Hepatocyte (in vitro differentiated cells): ENCODE results near the gene CDK15. TPM values are rescaled to one million over a fixed set of nuclear protein-coding genes. Genes with fewer than 3 reads are reported as not detected.

Experiments
- DNase-seq: peaks from one replicate; pipeline ENCODE4 v3.0.0-alpha.2; 2016; ENCODE audit warnings: low spot score
- H2AFZ ChIP-seq: fragments of 200-600 bp; sonication (generic); 2 replicates; pipeline ENCODE4 v1.6.0; 2016; ENCODE audit warnings: antibody characterized with exemption, mild to moderate bottlenecking
- H3K27ac ChIP-seq: fragments of 200-600 bp; sonication (generic); 2 replicates; pipeline ENCODE4 v1.5.1; 2016; ENCODE audit warnings: mild to moderate bottlenecking
- H3K27me3 ChIP-seq: fragments of 200-600 bp; sonication (generic); 2 replicates; pipeline ENCODE4 v1.6.1; 2016
- H3K36me3 ChIP-seq: fragments of 200-600 bp; sonication (generic); replicated peaks from 2 replicates; pipeline ENCODE4 v1.5.1; 2016; ENCODE audit warnings: low read depth; ENCODE audit not compliant: insufficient read depth
- H3K4me1 ChIP-seq: fragments of 200-600 bp; sonication (generic); 2 replicates; pipeline ENCODE4 v1.5.1; 2016; ENCODE audit warnings: mild to moderate bottlenecking, moderate library complexity; ENCODE audit not compliant: insufficient read depth
- H3K4me2 ChIP-seq: fragments of 200-600 bp; sonication (generic); 2 replicates; pipeline ENCODE4 v1.6.0; 2016
- H3K4me3 ChIP-seq: fragments of 200-600 bp; sonication (generic); 2 replicates; pipeline ENCODE4 v1.5.1; 2016; ENCODE audit warnings: mild to moderate bottlenecking
- H3K79me2 ChIP-seq: fragments of 200-600 bp; sonication (generic); 2 replicates; pipeline ENCODE4 v1.6.0; 2017; ENCODE audit warnings: mild to moderate bottlenecking
- H3K9me2 ChIP-seq: fragments of 200-600 bp; sonication (generic); replicated peaks from 2 replicates; pipeline ENCODE4 v1.6.0; 2017; ENCODE audit warnings: mild to moderate bottlenecking; ENCODE audit not compliant: insufficient read depth
- H3K9me3 ChIP-seq: fragments of 200-600 bp; sonication (generic); 2 replicates; pipeline ENCODE4 v1.5.1; 2016; ENCODE audit warnings: low read depth, mild to moderate bottlenecking
- H4K20me1 ChIP-seq: fragments of 200-600 bp; sonication (generic); 2 replicates; pipeline ENCODE4 v1.6.0; 2016; ENCODE audit warnings: mild to moderate bottlenecking; ENCODE audit not compliant: insufficient read depth, poor library complexity, severe bottlenecking
- EZH2 ChIP-seq: fragments of 200-600 bp; sonication (generic); IDR thresholded peaks from 2 replicates; pipeline ENCODE4 v1.6.1; 2016; ENCODE audit warnings: antibody characterized with exemption, mild to moderate bottlenecking, borderline replicate concordance
- EZH2phosphoT487 ChIP-seq: fragments of 200-600 bp; sonication (generic); IDR thresholded peaks from one replicate; pipeline ENCODE4 v1.6.1; 2018; ENCODE audit warnings: antibody characterized with exemption, mild to moderate bottlenecking, low read depth, moderate library complexity; ENCODE audit not compliant: unreplicated experiment, severe bottlenecking
- WGBS: methylation state at CpG from one replicate; pipeline ENCODE4 v1.1.6; 2016; ENCODE audit warnings: low lambda C conversion rate; ENCODE audit errors: missing lambda C conversion rate; 5-methylcytosine and 5-hydroxymethylcytosine counted together
- polyA plus RNA-seq: library from polyadenylated mRNA; unstranded; fragments of >200 nt; fragmentation: Nextera tagmentation; extraction: Ambion mirVana; gene quantifications from 2 replicates; pipeline ENCODE4 v1.2.1, GENCODE V29; 2016
- total RNA-seq: library from RNA; depleted of rRNA; stranded (reverse); fragments of >200 nt; gene quantifications from 2 replicates; pipeline ENCODE4 v1.2.3, GENCODE V29; 2014
- TF ChIP-seq, protein P1 (sequence below): fragments of 200-600 bp; sonication (generic); IDR thresholded peaks from 2 replicates; pipeline ENCODE4 v1.5.1; 2016; ENCODE audit warnings: antibody characterized with exemption, mild to moderate bottlenecking; ENCODE audit not compliant: poor library complexity

The CDK15 gene
- total and polyA plus RNA-seq, 2 experiments from 2014 or later, result 0.17 to 4.0 TPM

GRCh38 chr2:201796478-201796865 lies 9.9 kb upstream of the CDK15 start:
- H3K9me3 ChIP-seq, result no peaks in the 10 kb centered on the region
- H3K4me1 ChIP-seq, result no peaks in the 10 kb centered on the region
- TF ChIP-seq EZH2phosphoT487, result no peak
- TF ChIP-seq, protein P1, sequence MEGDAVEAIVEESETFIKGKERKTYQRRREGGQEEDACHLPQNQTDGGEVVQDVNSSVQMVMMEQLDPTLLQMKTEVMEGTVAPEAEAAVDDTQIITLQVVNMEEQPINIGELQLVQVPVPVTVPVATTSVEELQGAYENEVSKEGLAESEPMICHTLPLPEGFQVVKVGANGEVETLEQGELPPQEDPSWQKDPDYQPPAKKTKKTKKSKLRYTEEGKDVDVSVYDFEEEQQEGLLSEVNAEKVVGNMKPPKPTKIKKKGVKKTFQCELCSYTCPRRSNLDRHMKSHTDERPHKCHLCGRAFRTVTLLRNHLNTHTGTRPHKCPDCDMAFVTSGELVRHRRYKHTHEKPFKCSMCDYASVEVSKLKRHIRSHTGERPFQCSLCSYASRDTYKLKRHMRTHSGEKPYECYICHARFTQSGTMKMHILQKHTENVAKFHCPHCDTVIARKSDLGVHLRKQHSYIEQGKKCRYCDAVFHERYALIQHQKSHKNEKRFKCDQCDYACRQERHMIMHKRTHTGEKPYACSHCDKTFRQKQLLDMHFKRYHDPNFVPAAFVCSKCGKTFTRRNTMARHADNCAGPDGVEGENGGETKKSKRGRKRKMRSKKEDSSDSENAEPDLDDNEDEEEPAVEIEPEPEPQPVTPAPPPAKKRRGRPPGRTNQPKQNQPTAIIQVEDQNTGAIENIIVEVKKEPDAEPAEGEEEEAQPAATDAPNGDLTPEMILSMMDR, result no peak
- no peak for TF ChIP-seq EZH2
- DNase-seq, result no peak
- H3K27me3 ChIP-seq, result no peaks in the 10 kb centered on the region
- no peaks in the 10 kb centered on the region for H4K20me1 ChIP-seq
- no peaks in the 10 kb centered on the region for H3K36me3 ChIP-seq
- no peak overlapping the region for H2AFZ ChIP-seq
- no peaks in the 10 kb centered on the region for H3K9me2 ChIP-seq
- H3K4me3 ChIP-seq, result no peak overlapping the region
- no peak overlapping the region for H3K4me2 ChIP-seq
- no peaks in the 10 kb centered on the region for H3K79me2 ChIP-seq
- no peak overlapping the region for H3K27ac ChIP-seq

GRCh38 chr2:201797175-201797840 lies 9.0 kb upstream of the CDK15 start:
- TF ChIP-seq, protein P1, result no peak
- TF ChIP-seq EZH2 (no peak), EZH2phosphoT487 (no peak)
- 75% methylated on average over 5 of the region's 5 CpGs for WGBS
- Histone ChIP-seq H3K4me3 (no peak overlapping the region), H3K4me2 (no peak overlapping the region), H3K36me3 (no peaks in the 10 kb centered on the region), H3K9me3 (no peaks in the 10 kb centered on the region), H3K79me2 (no peaks in the 10 kb centered on the region), H3K4me1 (no peaks in the 10 kb centered on the region), H2AFZ (no peak overlapping the region), H4K20me1 (no peaks in the 10 kb centered on the region), H3K27me3 (no peaks in the 10 kb centered on the region), H3K27ac (no peak overlapping the region), H3K9me2 (no peaks in the 10 kb centered on the region)
- no peak for DNase-seq

DNA sequence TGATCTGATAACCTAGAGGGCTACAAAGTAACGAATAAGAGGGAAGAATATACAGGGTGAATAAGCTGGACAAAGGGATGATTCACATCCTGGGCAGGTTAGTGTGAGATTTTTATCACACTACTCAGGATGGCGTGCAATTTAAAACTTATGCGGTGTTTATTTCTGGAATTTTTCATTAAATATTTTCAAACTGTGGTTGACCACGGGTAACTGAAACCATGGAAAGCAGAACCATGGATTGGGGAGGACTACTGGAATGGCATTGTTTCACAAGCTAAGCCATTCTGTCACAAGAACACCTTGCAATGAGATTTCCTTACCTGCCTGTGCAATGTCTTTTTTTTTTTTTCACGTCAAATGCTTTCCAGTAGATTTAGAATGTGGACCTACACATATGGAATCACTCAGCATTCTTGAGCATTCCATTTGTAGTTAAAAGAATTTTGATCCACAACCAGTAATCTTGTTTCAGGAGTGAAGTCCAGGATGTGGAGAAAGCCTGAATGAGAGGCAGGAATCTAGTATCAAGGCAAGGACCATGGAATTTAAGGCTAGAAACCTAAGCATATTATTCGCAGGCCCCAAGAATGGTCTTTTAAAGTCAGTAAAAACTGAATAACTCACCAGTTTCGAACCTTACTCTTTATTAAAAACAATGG lies 8.0 kb upstream of the CDK15 start:
- TF ChIP-seq, protein P1, result no peak
- no peak overlapping the region for H3K4me2 ChIP-seq
- 71% methylated on average over 7 of the region's 7 CpGs for WGBS
- no peaks in the 10 kb centered on the region for H3K27me3 ChIP-seq
- DNase-seq, result no peak
- no peaks in the 10 kb centered on the region for H3K79me2 ChIP-seq
- no peaks in the 10 kb centered on the region for H3K4me1 ChIP-seq
- no peaks in the 10 kb centered on the region for H3K9me3 ChIP-seq
- H3K4me3 ChIP-seq, result no peak overlapping the region
- no peaks in the 10 kb centered on the region for H3K9me2 ChIP-seq
- H2AFZ ChIP-seq, result no peak overlapping the region
- H3K36me3 ChIP-seq, result no peaks in the 10 kb centered on the region
- H4K20me1 ChIP-seq, result no peaks in the 10 kb centered on the region
- H3K27ac ChIP-seq, result no peak overlapping the region
